ENCODE measurements around the gene OR2A14.
"Not testable (repeated sequence)": the region's sequence is repeated elsewhere in the genome, so short reads cannot be mapped to it uniquely, and the experiment has no call there.

The OR2A14 gene

GRCh38 chr7:144164784-144165183 is 41.8 kb downstream of the OR2A14 start:
- DNase-seq, result no peak

GRCh38 chr7:144171594-144172350 is 48.8 kb downstream of the OR2A14 start:
- not testable (repeated sequence) for DNase-seq

GRCh38 chr7:144174613-144175012 is 51.6 kb downstream of the OR2A14 start:
- no peak for DNase-seq

GRCh38 chr7:144178380-144179164 is 55.6 kb downstream of the OR2A14 start:
- not testable (repeated sequence) for DNase-seq

DNA sequence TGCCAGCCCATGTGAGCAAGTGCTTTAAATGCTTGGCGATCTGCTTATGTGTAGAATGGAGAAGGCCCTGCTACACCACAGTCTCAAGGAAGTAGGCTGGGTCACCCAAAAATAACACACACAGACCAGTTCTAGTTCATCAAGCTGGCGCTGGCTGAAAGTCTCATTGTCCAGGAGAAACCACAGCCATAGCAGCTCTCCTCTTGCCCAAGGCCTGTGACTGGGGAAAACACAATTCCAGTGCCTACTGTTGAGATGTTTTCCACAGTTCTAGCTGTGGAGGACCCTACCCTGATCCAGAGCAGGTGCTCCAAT is 56.1 kb downstream of the OR2A14 start:
- DNase-seq, result not testable (repeated sequence)
